SK-N-SH treated with all-trans-retinoic acid at 6 μM for 48 hours (cell line): Measurements from ENCODE around the gene MVB12B.

ENCODE experiments used
- ISL1 ChIP-seq: fragments of 250-450 bp; sonication (Bioruptor Pico); IDR thresholded peaks from 2 replicates; pipeline ENCODE4 v2.1.2; 2022; ENCODE audit warnings: mild to moderate bottlenecking, moderate library complexity
- OSR1 ChIP-seq: fragments of 250-450 bp; sonication (Bioruptor Pico); IDR thresholded peaks from 2 replicates; pipeline ENCODE4 v1.8.0; 2022; ENCODE audit warnings: moderate library complexity, mild to moderate bottlenecking, inconsistent platforms
- POU6F1 ChIP-seq: fragments of 250-450 bp; sonication (Bioruptor Pico); IDR thresholded peaks from 2 replicates; pipeline ENCODE4 v1.8.0; 2021; ENCODE audit warnings: low read depth, mild to moderate bottlenecking, moderate library complexity, borderline replicate concordance
- ZFP3 ChIP-seq: fragments of 250-450 bp; sonication (Bioruptor Pico); IDR thresholded peaks from 2 replicates; pipeline ENCODE4 v1.5.0; 2020; ENCODE audit warnings: mild to moderate bottlenecking, moderate library complexity
- ZFP30 ChIP-seq: fragments of 450-650 bp; formaldehyde crosslinking; IDR thresholded peaks from 2 replicates; pipeline ENCODE4 v1.5.0; 2022; ENCODE audit warnings: mild to moderate bottlenecking, moderate library complexity
- ZNF70 ChIP-seq: fragments of 450-650 bp; formaldehyde crosslinking; IDR thresholded peaks from 2 replicates; pipeline ENCODE4 v1.5.0; 2020; ENCODE audit warnings: mild to moderate bottlenecking, moderate library complexity
- TF ChIP-seq, protein P1 (sequence below): fragments of 250-450 bp; sonication (Bioruptor Pico); IDR thresholded peaks from 2 replicates; pipeline ENCODE4 v1.5.0; 2020; ENCODE audit warnings: mild to moderate bottlenecking, moderate library complexity

DNA sequence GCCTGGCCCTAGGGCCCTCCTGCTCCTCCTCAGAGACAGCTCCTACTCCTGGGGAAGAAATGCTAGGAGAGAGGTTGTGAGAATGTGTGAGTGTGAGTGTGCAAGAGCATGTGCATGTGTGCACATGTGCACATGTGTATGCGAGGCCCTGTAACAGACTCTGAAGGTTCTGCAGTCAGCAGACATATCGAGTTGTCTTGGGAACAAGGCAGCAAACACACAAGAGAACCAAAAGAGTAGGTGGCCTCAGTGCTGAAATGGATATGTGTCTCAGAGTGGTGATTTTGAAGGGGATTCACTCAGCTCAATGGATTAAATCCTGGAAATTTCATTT lies 50.5 kb downstream of the MVB12B start:
- no peak for TF ChIP-seq ZFP30
- TF ChIP-seq ISL1 (CRISPR knock-in tag): no peak
- TF ChIP-seq, protein P1, sequence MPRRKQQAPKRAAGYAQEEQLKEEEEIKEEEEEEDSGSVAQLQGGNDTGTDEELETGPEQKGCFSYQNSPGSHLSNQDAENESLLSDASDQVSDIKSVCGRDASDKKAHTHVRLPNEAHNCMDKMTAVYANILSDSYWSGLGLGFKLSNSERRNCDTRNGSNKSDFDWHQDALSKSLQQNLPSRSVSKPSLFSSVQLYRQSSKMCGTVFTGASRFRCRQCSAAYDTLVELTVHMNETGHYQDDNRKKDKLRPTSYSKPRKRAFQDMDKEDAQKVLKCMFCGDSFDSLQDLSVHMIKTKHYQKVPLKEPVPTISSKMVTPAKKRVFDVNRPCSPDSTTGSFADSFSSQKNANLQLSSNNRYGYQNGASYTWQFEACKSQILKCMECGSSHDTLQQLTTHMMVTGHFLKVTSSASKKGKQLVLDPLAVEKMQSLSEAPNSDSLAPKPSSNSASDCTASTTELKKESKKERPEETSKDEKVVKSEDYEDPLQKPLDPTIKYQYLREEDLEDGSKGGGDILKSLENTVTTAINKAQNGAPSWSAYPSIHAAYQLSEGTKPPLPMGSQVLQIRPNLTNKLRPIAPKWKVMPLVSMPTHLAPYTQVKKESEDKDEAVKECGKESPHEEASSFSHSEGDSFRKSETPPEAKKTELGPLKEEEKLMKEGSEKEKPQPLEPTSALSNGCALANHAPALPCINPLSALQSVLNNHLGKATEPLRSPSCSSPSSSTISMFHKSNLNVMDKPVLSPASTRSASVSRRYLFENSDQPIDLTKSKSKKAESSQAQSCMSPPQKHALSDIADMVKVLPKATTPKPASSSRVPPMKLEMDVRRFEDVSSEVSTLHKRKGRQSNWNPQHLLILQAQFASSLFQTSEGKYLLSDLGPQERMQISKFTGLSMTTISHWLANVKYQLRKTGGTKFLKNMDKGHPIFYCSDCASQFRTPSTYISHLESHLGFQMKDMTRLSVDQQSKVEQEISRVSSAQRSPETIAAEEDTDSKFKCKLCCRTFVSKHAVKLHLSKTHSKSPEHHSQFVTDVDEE: no peak
- no peak for TF ChIP-seq POU6F1 (CRISPR knock-in tag)
- no peak for TF ChIP-seq OSR1 (CRISPR knock-in tag)
- TF ChIP-seq ZNF70 (CRISPR knock-in tag): no peak
- no peak for TF ChIP-seq ZFP3 (CRISPR knock-in tag)
